HCT116 (cell line): ENCODE data around the gene SLC66A2.

Source experiments
- CEBPB ChIP-seq: IDR thresholded peaks from 2 replicates; pipeline ENCODE4 v1.6.1; 2012; ENCODE audit warnings: low read depth
- EZH2 ChIP-seq: fragments of 200-600 bp; sonication (generic); IDR thresholded peaks from 2 replicates; pipeline ENCODE4 v1.6.1; 2017; ENCODE audit warnings: antibody characterized with exemption, mixed run types
- EZH2phosphoT487 ChIP-seq: fragments of 200-600 bp; IDR thresholded peaks from 2 replicates; pipeline ENCODE4 v1.6.1; 2018; ENCODE audit warnings: antibody characterized with exemption, borderline replicate concordance
- JUND ChIP-seq: IDR thresholded peaks from 2 replicates; pipeline ENCODE4 v1.6.1; 2012
- POLR2A ChIP-seq: IDR thresholded peaks from 2 replicates; pipeline ENCODE4 v1.7.0; 2011; ENCODE audit warnings: borderline replicate concordance; ENCODE audit not compliant: insufficient read depth, insufficient read length; ENCODE audit errors: extremely low read depth
- POLR2AphosphoS5 ChIP-seq: IDR thresholded peaks from 2 replicates; pipeline ENCODE4 v1.6.1; 2011; ENCODE audit warnings: mild to moderate bottlenecking, low read depth, low read length, moderate library complexity
- RAD21 ChIP-seq: IDR thresholded peaks from 2 replicates; pipeline ENCODE4 v1.6.1; 2012; ENCODE audit warnings: low read depth, mild to moderate bottlenecking
- TCF7L2 ChIP-seq: IDR thresholded peaks from 2 replicates; pipeline ENCODE4 v1.7.0; 2011; ENCODE audit warnings: borderline replicate concordance, inconsistent platforms; ENCODE audit not compliant: insufficient read depth, insufficient read length; ENCODE audit errors: extremely low read depth
- ZFX ChIP-seq: fragments of 450-650 bp; IDR thresholded peaks from 2 replicates; pipeline ENCODE4 v1.6.1; 2017
- ZNF274 ChIP-seq: fragments of 200-500 bp; sonication (Bioruptor generic); IDR thresholded peaks from 2 replicates; pipeline ENCODE4 v1.6.1; 2014; ENCODE audit warnings: mild to moderate bottlenecking, low read depth, low read length, inconsistent platforms
- TF ChIP-seq, protein P1 (sequence below): IDR thresholded peaks from 2 replicates; pipeline ENCODE4 v1.6.1; 2012
- TF ChIP-seq, protein P2 (sequence below), 3 experiments: fragments of 200-600 bp in 1 of 3; sonication (generic) in 1 of 3; IDR thresholded peaks in 2 of 3; conservative IDR thresholded peaks in 1 of 3; 2 replicates each; pipeline ENCODE4 v1.5.1; 2012 to 2017; ENCODE audit warnings: low read depth in 2 of 3, low read length in 2 of 3, antibody characterized with exemption in 1 of 3, borderline replicate concordance in 1 of 3, control low read depth in 1 of 3, mild to moderate bottlenecking in 1 of 3, mixed read lengths in 1 of 3, mixed run types in 1 of 3, moderate library complexity in 1 of 3; ENCODE audit not compliant: insufficient read depth in 1 of 3
- TF ChIP-seq, protein P3 (sequence below): IDR thresholded peaks from 2 replicates; pipeline ENCODE4 v1.6.1; 2012
- TF ChIP-seq, protein P4 (sequence below): IDR thresholded peaks from 2 replicates; pipeline ENCODE4 v1.6.1; 2012; ENCODE audit warnings: low read depth

GRCh38 chr18:79902075-79902474 lies 49.4 kb downstream of the SLC66A2 start:
- no peak for TF ChIP-seq POLR2A
- TF ChIP-seq, protein P1, sequence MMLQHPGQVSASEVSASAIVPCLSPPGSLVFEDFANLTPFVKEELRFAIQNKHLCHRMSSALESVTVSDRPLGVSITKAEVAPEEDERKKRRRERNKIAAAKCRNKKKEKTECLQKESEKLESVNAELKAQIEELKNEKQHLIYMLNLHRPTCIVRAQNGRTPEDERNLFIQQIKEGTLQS: no peak
- TF ChIP-seq RAD21: no peak
- TF ChIP-seq, protein P2, sequence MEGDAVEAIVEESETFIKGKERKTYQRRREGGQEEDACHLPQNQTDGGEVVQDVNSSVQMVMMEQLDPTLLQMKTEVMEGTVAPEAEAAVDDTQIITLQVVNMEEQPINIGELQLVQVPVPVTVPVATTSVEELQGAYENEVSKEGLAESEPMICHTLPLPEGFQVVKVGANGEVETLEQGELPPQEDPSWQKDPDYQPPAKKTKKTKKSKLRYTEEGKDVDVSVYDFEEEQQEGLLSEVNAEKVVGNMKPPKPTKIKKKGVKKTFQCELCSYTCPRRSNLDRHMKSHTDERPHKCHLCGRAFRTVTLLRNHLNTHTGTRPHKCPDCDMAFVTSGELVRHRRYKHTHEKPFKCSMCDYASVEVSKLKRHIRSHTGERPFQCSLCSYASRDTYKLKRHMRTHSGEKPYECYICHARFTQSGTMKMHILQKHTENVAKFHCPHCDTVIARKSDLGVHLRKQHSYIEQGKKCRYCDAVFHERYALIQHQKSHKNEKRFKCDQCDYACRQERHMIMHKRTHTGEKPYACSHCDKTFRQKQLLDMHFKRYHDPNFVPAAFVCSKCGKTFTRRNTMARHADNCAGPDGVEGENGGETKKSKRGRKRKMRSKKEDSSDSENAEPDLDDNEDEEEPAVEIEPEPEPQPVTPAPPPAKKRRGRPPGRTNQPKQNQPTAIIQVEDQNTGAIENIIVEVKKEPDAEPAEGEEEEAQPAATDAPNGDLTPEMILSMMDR (IDR thresholded peaks at IDR 0.05 in 2 of 3, conservative IDR thresholded peaks at IDR 0.05 in 1 of 3; ENCODE audit: borderline replicate concordance in 1 of 3, insufficient read depth in 1 of 3, low read depth in 2 of 3, low read length in 2 of 3): no peak
- no peak for TF ChIP-seq JUND
- no peak for TF ChIP-seq CEBPB
- no peak for TF ChIP-seq ZNF274
- no peak for TF ChIP-seq EZH2
- TF ChIP-seq, protein P3, sequence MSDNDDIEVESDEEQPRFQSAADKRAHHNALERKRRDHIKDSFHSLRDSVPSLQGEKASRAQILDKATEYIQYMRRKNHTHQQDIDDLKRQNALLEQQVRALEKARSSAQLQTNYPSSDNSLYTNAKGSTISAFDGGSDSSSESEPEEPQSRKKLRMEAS: no peak
- TF ChIP-seq POLR2AphosphoS5: no peak
- TF ChIP-seq TCF7L2: no peak
- TF ChIP-seq ZFX: no peak
- TF ChIP-seq EZH2phosphoT487: no peak
- TF ChIP-seq, protein P4, sequence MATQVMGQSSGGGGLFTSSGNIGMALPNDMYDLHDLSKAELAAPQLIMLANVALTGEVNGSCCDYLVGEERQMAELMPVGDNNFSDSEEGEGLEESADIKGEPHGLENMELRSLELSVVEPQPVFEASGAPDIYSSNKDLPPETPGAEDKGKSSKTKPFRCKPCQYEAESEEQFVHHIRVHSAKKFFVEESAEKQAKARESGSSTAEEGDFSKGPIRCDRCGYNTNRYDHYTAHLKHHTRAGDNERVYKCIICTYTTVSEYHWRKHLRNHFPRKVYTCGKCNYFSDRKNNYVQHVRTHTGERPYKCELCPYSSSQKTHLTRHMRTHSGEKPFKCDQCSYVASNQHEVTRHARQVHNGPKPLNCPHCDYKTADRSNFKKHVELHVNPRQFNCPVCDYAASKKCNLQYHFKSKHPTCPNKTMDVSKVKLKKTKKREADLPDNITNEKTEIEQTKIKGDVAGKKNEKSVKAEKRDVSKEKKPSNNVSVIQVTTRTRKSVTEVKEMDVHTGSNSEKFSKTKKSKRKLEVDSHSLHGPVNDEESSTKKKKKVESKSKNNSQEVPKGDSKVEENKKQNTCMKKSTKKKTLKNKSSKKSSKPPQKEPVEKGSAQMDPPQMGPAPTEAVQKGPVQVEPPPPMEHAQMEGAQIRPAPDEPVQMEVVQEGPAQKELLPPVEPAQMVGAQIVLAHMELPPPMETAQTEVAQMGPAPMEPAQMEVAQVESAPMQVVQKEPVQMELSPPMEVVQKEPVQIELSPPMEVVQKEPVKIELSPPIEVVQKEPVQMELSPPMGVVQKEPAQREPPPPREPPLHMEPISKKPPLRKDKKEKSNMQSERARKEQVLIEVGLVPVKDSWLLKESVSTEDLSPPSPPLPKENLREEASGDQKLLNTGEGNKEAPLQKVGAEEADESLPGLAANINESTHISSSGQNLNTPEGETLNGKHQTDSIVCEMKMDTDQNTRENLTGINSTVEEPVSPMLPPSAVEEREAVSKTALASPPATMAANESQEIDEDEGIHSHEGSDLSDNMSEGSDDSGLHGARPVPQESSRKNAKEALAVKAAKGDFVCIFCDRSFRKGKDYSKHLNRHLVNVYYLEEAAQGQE: no peak
